GM19328 (cell line): ENCODE data around the gene MAD1L1.

Experiments
- ATAC-seq: cut with Tn5 transposase; IDR thresholded peaks from one replicate; pipeline ENCODE4 v1.9.1; 2021; ENCODE audit warnings: mild to moderate bottlenecking, moderate library complexity; ENCODE audit not compliant: unreplicated experiment

The MAD1L1 gene

DNA sequence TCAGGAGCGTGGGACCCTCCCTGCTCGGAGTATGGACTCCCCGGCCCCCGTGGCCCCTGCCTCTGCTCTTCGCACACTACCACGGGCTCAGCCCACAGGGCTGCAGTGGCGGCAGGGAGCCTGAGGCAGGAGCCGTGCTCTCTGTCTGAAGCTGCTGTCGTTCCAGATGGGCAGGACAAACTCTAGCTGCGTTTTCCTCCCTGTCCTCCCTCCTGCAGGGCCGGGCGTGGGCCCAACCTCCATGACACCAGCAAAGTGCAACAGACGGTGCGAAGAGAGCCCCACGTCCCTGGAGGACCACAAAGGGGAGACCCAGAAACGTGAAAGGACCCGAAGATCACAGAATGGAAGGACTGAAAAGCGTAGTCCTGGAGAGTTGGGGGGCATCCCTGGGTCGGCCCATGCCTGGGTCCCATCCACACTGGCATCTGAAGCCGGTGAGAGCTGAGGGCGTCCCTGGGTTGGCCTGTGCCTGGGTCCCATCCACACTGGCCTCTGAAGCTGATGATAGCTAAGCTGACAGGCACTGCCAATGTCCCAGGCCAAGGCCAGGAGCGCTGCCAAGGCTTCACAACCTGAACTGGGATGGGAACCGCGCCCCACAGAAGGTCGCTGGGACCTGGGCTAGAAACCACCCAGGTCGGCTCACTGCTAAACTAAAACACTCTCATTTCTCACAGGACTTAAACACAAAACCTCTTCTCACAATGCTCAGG is 267.0 kb downstream of the MAD1L1 start:
- ATAC-seq: no peak

DNA sequence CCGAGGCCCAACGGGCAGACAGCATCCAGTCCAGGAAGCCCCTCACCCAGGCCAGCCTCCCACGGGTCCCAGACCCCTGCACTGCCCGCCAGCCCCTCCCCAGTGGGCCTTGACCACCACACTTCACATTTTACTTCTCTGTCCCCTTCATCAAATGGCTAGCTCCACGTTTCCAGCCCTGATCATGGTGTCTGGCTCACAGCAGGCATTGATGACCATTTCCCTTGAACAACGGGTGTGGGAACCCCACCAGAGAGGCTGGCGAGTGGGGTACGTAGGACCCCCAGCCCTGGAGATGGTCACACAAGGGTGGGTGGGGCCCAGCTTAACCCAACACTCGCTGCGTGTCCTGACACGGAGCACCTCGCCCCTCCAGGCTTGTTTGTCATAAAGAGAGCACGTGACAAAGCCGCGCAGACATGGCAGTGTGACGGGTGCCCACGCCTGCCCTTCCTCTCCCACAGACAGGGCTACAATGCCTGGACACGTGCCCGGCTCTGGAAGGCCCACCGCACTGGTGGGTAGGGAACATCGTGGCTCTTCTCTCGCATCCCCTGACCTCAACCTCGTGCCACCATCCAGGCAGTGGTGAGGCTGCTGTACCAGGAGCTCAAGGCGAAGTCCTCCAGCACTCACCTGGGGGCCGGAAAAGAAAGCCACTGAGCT is 267.7 kb downstream of the MAD1L1 start:
- no peak for ATAC-seq

DNA sequence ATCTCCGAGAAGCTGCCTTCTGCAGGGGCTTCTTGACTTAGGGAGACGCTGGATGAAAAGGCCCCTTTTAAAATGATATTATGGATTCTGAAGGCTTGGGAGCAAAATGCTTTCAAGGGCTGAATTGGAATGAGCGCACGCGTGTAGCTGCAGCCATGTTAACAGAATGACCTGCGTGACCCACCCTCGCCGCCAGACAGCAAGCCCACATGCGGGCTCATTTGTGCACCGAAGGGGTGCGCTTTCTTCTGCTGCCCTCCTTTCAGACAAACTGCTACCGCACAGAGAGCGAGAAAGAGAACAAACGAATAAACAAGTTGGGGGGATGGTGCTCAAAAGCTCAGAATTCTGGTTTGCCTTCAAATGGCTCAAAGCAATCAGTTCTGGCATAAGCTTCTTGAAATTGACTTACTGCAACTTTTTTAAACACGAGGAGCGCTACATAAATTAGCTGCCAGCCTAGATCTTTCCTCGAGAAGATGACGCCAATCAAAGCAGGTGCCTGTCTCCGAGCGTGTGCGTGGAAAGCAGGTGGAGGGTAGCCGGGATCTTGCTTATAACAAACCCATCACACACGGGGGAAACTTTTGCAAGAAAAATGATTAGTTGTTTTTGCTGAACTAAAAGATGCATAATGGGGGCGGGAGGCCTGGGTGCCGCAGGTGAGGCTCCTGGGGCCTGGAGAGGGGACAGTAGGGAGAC is 268.4 kb downstream of the MAD1L1 start:
- no peak for ATAC-seq

DNA sequence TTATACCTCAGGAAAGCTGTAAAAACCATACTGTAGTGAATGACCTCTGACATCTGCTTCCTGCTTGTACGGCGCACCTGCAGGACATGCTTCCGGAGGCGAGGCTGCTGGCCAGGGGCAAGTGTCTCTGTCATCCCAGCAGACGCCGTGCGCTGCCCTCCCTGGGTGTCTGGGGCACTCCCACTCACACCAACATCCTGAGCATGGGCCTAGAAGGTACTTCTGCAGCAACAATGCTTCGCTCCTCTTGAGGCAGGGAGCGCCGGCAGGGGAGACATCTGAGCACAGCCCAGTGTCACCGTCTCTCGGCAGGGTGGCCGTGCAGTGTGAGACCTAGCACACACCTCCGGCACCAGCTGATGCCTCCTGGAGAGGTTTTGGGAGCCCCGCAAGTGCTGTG is 269.2 kb downstream of the MAD1L1 start:
- no peak for ATAC-seq

DNA sequence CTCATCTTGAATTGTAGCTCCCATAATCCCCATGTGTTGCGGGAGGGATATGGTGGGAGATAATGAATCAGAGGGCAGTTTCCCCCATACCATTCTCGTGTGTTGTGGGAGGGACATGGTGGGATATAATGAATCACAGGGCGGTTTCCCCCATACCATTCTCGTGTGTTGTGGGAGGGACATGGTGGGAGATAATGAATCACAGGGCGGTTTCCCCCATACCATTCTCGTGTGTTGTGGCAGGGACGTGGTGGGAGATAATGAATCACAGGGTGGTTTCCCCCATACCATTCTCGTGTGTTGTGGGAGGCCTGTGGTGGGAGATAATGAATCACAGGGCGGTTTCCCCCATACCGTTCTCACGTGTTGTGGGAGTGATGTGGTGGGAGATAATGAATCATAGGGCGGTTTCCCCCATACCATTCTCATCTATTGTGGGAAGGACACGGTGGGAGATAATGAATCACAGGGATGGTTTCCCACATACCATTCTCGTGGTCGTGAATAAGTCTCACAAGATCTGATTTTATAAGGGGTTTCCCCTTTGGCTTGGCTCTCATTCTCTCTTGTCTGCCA is 271.0 kb downstream of the MAD1L1 start:
- no peak for ATAC-seq

DNA sequence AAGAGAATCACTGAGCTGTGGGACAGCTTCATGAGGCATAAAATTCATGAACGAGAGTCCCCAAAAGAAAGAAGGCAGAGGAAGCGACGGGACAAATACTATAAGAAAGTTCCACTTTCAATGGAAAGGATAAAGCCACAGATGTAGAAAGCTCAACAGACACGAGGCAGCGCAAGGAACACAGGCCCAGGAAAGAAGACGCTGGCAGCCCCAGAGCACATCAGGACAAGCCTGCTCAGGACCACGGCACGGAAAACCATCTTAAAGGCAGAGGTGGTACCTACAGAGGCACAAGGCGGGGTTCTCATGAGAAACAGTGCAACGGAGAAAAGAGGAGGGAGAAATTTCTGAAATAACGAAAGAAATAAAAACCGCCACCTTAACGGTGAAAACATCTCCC is 273.4 kb downstream of the MAD1L1 start:
- ATAC-seq: no peak

DNA sequence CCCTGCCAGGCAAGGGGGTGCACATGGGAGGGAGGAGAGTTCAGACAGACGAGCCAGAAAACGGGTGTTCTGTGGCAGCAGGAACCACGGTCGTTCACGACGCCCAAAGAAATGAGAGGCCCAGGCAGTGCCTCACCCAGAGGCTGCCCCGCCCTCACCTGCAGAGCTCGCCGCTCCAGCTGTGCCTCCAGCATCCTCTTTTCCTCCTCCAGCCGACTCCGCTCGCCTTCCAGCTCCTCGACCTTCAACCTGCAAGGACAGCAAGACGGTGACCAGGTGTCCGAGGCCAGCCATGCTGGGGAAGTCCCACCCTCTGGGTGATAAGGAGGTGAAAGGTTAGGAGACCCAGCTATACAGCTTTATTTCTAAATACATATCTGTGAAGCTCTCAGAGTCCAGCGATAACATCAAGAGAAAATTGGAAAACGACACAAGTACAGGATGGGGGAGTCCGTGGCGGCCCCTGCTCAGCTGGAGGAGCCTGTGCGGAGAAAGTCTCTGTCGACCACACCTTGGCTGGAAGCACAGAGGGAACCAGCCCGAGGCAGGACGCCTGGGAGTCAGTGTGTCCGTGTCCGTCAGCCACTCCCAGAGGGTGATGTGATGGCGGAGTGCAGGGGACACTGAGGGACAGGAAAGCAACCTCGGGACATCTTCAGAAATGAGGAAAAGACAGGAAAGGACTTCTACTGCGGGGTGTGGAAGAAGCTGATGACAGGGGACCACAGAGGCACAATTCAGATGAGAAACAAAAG is 275.1 kb downstream of the MAD1L1 start:
- no peak for ATAC-seq

DNA sequence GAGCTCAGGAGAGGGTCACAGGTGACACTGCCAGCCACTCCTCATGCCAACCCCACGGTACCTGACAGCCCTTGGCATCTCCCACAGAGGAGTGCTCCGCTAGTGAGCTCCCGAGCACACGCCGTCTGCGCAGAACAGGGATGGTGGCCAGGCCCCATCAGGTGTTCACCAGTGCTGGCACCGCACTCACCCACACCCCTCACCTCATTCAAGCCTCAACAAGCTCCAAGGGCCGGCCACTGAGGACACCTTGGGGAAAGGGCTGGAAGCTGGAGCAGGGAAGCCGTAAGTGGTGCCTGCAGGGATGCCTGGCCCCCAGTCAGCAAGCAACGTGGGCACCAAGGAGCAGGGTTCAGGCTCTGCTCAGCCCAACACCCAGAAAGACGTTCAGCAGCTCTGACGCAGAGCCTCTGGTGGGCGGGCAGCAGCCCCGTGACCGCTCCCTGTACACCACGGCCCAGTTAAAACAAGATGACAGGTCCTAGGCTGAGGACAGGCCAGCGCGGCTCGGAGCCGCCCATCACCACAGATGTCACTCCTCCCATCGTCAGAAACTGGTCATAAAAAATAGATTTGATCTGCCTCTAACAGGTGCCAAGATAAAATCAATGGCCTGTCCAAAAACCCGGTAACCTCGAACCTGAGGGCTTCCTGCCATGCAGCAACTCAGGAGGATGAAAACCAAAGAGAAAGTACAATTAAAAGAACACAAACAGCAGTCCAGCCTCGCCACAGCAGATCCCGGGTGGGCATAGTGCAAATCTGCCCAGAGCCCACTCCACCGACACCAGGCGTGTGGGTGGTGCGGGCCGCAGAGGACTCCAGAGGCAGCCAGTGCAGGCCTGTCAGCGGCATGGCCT is 275.9 kb downstream of the MAD1L1 start:
- ATAC-seq: no peak

DNA sequence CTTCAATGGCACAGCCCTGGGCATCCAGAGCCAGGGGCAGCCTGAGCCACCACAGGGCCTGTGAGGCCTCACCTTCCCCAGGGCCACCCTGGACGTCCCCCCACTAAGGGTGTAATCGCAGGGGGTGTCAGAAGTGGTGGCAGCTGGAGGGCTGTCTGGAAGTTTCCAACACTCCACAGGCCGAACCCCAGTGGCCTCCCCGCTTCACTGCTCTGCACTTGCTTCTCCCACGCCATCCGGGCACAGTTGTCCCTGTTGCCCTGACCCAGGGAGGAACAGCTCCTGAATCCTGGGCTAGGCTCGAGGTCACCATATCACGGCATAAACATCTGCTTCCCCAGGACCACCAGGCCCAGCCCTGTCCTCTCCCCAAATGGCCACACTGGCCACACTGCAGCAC is 276.6 kb downstream of the MAD1L1 start:
- ATAC-seq: no peak

DNA sequence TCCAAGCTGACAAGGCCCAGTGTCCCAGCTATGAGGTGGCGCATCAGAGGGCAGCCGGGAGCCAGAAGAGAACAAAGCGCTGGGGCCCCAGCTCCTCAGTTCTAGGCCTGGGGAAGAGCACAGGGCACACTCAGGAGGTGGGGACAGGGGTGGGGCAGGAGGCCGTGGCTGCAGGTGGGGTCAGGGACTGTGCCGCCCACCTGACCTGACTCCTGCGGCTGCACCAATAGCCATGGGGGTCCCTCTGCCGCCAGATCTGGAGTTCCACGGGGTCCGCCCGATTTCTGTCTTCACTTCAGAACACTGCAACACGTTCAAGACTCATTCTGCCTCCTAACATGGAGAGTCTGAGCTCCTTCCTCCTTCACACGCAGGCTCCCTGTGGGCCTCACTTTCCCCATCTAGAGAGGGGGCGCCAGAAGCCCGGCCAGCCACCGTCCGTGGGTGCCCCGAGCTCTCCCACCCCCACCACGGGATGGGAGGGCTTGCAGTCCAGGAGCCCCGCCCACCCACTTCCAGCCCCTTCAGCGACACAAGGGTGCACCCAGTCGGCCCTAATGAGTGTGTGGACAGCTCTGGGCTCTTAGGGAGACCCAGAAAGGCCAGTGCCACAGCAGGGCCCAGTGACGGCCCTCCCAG is 278.3 kb downstream of the MAD1L1 start:
- no peak for ATAC-seq

DNA sequence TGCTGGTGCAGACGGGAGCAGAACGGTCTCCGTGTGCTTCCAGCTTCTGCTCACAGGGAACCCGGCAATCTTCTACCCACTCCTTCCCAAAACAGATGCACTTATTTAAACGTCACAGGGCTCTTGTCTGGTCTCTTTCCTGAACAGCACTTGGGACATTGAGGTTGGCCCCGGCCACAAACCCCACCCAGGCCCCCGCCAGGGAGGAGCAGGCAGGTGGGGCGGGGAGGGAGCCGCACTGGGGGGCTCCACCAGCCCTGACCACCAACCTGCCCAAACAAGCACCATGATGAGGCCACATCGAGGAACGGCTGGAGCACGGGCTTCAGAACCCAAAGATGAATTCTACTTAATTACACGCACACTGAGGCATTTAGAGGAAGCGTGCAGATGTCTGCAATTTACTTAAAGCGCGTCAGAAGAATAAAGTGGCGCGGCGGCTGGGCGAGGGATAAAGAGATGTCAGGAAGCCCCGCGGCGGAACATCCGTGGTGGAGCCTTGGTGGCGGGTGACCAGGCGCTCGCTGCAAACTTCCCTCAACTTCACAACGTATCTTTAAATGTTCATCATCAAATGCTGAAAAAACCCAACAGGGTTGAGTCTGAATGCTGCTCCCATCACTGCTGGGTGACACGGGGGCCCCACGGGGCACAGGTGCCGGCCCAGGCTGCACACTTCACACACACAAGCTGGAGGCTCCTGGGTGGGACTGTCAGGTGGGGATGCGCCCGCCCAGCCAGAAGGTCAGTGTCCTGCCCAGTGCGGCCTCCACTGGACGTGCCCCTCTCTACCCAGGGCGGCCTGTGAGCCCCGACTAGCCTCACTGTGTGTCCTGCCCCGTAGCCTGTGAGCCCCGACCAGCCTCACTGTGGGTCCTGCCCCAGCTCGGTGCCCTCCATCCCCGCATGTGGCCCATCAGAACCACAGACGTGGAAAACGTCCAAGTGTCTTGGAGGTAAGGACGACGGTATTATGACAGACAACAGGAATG is 279.2 kb downstream of the MAD1L1 start:
- no peak for ATAC-seq

DNA sequence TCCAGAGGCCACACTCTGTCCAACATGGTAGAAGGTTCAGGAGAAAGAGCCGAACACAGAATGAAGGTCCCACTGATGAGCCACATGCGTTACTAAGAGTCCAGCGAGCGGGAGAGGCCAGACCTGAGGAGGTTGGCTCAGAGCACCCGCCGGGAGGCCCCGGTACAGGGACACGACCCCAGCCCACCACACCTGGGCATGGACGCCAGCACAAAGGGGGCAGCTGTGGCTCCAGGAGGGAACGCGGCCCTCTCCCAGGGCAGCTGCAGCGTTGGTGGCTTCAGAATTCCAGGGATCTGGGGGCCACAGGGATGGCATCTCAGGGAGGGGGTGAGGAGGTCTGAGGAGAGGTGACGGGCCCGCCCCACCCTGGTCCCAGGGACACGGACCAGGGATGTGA is 280.0 kb downstream of the MAD1L1 start:
- no peak for ATAC-seq

DNA sequence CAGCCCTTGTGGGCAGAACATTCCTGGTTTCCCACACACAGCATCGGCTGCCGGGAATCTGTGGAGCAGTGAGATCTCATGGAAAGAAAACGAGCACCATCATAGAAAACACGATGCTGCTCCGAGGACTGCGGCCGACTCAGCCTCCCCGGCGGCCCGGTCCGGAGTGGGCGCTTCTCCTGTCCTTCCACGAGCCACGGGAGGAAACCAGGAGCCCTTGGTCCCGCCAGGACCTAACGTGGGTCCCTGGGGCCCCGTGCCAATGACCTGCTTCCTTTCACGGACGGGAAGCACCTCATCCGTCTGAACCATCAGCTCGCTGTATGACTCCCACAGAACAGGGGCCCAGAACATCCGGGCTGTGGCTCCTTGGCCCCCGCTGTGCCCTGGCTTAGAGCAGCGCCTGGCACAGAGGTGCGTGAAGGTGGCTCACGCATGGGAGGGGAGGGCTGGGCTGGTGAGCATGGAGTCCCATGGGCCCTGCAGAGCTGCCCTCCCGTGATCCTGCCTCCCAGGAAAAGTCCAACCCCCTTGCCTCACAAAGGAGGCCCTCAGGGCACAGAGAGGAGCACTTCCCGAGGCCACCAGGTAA is 280.5 kb downstream of the MAD1L1 start:
- no peak for ATAC-seq

DNA sequence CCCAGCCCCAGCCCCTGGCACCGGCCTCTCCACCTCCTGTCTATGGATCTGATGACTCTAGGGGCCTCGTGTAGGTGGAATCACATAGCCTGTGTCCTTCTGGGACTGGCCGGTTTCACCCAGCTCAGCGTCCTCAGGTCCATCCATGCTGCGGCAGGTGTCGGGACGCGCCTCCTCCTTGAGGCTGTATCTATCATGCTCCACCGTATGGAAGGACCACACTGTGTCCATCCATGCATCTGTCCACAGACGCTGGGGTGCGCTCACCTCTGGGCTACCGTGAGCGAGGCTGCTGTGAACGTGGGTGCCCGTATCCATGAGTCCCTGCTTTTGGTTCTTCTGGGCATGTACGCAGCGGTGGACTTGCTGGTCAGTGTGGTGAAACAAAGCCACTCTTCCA is 281.1 kb downstream of the MAD1L1 start:
- ATAC-seq: no peak

DNA sequence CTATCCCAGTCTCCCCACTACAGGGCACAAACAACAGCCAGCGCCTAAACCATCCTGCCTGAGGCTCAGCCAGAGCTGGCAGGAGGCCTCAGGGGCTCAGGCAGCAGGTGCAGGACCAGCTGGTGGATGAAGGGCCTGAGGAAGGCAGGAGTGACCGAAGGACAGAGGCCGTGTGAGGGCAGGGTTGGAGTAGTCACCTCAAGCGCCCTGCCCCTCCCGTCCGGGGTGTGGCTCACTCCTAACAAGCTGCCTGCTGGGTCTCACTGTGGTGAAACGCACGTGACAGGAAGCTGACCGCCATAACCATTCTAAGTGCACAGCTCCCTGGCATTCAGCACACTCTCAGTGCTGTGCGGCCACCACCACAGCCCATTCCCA is 281.6 kb downstream of the MAD1L1 start:
- no peak for ATAC-seq

DNA sequence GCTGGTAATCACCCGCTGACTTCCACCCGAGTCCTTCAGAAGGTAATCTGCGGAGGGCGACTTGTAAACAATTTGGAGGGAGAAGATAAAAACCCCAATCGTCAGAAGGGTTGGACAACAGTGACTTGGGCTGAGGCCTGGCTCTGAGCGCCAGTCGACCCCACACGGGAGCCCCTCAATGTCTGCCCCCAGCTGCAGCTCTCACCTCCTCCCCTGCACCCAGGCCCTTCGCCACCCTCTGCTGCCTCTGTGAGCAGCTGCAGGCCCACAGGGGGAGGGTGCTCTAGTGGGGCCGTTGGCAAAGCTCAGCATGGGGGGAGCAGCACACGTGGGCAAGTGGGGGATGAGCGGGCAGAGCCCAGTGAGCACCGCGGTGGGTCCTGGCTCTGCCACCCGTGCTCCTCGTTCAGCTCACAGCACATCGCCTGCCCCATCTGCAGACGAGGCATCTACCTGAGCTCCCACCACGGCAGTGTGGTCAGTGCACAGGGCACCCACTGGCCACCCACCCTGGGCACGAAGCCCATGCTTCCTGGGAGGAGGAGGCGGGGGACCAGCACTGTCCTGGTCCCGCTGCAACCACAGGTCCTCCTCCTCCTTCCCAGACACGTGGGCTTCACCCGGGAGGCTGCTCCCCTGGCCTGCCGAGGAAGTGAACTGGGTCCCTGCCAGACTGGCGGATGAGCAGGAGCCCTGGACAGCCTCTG is 282.1 kb downstream of the MAD1L1 start:
- no peak for ATAC-seq

DNA sequence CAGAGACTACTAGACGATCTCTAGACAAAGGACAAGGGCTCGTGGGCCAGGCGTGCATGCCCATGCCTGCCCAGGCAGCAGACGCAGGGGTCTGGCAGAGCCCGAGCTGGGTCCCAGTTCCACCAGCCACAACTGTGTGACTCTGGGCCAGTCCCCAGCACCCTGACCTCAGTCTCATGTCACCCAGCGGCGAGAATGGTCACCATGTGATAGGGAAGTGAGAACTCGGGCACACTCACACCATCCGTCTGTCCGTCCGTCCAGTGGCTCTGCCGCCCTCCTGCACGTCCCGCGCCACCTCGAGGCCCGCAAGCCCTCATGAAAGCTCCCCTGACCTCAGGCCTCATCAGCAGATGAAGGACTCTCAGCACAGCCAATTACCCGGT is 282.7 kb downstream of the MAD1L1 start:
- no peak for ATAC-seq

DNA sequence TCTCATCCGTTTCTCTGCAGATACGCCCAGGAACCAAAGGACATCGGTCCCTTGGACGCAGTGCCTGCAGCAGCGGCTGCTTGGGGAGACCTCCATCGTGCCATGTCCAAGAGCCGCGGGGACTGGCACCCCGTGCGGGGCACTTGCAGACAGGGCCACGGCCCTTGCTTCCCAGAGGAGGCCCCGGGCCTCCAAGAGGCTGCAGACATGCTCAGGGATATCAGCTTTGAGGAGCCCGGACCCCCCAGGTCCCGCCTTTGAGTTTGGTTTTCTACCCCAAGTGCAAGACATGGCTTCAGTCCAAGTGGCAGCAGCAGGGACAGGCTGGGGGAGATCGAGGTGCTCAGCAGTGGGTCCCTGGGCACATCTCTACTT is 283.1 kb downstream of the MAD1L1 start:
- no peak for ATAC-seq
